Panc1 (cell line): Measurements from ENCODE around the gene JAML.

Experiments used
- CTCF ChIP-seq: fragments of 450-650 bp; IDR thresholded peaks from 2 replicates; pipeline ENCODE4 v1.5.1; 2017; ENCODE audit warnings: mild to moderate bottlenecking
- POLR2AphosphoS5 ChIP-seq: IDR thresholded peaks from 2 replicates; pipeline ENCODE4 v1.6.1; 2012; ENCODE audit warnings: mild to moderate bottlenecking, low read depth, low read length, moderate library complexity
- SIN3A ChIP-seq: IDR thresholded peaks from 2 replicates; pipeline ENCODE4 v1.6.1; 2012; ENCODE audit warnings: low read depth, mild to moderate bottlenecking, low read length, moderate library complexity, borderline replicate concordance; ENCODE audit not compliant: insufficient read depth
- TF ChIP-seq, protein P1 (sequence below), 2 experiments: IDR thresholded peaks; 2 replicates each; pipeline ENCODE4 v1.6.1; 2011 to 2012; ENCODE audit warnings: low read depth in 2 of 2, control low read depth in 1 of 2, low read length in 1 of 2, mild to moderate bottlenecking in 1 of 2, moderate library complexity in 1 of 2; ENCODE audit not compliant: insufficient read depth in 1 of 2

DNA sequence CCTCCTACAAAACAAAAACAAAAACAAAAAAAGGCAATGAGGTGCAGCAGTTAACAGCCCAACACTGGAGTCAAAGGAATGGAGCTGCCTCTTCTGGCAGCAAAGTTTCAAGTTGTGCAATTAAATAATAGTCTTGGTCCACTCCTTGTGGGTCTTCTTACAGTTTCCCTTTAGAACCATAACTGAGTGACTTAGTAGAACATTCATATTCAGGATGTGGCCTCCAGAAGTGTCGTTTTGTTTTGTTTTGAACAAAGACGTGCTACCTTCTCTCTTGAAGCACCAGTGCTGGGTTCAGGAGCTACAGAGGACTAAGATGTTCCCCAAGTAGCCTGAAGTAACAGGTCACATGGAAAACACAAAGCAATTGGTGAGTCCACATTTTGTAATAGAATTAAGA lies 2.0 kb upstream of the JAML start:
- TF ChIP-seq CTCF = no peak
- TF ChIP-seq POLR2AphosphoS5 = no peak
- TF ChIP-seq, protein P1, sequence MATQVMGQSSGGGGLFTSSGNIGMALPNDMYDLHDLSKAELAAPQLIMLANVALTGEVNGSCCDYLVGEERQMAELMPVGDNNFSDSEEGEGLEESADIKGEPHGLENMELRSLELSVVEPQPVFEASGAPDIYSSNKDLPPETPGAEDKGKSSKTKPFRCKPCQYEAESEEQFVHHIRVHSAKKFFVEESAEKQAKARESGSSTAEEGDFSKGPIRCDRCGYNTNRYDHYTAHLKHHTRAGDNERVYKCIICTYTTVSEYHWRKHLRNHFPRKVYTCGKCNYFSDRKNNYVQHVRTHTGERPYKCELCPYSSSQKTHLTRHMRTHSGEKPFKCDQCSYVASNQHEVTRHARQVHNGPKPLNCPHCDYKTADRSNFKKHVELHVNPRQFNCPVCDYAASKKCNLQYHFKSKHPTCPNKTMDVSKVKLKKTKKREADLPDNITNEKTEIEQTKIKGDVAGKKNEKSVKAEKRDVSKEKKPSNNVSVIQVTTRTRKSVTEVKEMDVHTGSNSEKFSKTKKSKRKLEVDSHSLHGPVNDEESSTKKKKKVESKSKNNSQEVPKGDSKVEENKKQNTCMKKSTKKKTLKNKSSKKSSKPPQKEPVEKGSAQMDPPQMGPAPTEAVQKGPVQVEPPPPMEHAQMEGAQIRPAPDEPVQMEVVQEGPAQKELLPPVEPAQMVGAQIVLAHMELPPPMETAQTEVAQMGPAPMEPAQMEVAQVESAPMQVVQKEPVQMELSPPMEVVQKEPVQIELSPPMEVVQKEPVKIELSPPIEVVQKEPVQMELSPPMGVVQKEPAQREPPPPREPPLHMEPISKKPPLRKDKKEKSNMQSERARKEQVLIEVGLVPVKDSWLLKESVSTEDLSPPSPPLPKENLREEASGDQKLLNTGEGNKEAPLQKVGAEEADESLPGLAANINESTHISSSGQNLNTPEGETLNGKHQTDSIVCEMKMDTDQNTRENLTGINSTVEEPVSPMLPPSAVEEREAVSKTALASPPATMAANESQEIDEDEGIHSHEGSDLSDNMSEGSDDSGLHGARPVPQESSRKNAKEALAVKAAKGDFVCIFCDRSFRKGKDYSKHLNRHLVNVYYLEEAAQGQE (IDR thresholded peaks at IDR 0.05; ENCODE audit: insufficient read depth in 1 of 2, low read depth in 2 of 2, low read length in 1 of 2) = no peak
- TF ChIP-seq SIN3A = no peak
